ENCODE measurements around the gene SLC12A7. TPM values are rescaled to one million over a fixed set of nuclear protein-coding genes. Genes with fewer than 3 reads are reported as not detected.

SLC12A7 gene
- total RNA-seq, 4 donors from 2014 or later, result 26.1 to 41.6 (median 29.1) TPM

DNA sequence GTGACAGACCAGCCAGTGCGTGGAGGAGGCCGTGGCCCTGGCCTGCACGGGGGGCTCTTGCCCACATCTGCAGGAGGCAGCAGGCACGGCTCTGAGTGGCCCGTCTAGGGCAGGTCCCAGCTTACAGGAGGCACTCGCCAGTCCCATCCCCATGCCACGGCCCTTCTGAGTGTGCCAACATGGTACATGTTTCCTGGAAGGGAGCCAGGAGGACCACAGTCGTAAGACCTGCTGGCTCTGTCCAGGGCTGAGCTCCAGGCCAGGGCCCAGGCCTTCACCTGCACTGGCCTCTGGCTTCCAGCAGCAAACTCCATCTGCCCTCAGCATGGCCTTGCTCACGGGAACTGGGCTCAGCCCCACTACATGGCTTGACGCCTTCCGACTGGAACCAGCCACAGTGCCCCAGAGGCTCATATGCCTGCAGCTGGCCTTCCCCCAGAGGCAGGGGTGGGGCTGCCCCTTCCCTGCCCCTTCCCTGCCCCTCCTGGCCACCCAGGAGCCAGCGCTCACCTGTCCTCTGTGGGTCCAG is 99.5 kb downstream of the SLC12A7 start:
- intact Hi-C loops (cut with DNase I), result no loop called here
- H3K27me3 ChIP-seq, result peaks cover 7% of the 10 kb centered on the region
- no peak overlapping the region for H3K27ac ChIP-seq
- WGBS, 2 donors, result 91% methylated on average over 12 of the region's 12 CpGs
- H3K9me3 ChIP-seq, result no peaks in the 10 kb centered on the region
- no peak for TF ChIP-seq POLR2A (IDR thresholded peaks at IDR 0.05)
- TF ChIP-seq, protein P1, sequence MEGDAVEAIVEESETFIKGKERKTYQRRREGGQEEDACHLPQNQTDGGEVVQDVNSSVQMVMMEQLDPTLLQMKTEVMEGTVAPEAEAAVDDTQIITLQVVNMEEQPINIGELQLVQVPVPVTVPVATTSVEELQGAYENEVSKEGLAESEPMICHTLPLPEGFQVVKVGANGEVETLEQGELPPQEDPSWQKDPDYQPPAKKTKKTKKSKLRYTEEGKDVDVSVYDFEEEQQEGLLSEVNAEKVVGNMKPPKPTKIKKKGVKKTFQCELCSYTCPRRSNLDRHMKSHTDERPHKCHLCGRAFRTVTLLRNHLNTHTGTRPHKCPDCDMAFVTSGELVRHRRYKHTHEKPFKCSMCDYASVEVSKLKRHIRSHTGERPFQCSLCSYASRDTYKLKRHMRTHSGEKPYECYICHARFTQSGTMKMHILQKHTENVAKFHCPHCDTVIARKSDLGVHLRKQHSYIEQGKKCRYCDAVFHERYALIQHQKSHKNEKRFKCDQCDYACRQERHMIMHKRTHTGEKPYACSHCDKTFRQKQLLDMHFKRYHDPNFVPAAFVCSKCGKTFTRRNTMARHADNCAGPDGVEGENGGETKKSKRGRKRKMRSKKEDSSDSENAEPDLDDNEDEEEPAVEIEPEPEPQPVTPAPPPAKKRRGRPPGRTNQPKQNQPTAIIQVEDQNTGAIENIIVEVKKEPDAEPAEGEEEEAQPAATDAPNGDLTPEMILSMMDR (IDR thresholded peaks at IDR 0.05), result no peak
- no peak for DNase-seq
- no peak overlapping the region for H3K4me3 ChIP-seq (replicated peaks in 1 of 3)
- H3K36me3 ChIP-seq, result no peaks in the 10 kb centered on the region
- H3K4me1 ChIP-seq, result peaks cover 0 to 21% of the 10 kb centered on the region in 2 donors

DNA sequence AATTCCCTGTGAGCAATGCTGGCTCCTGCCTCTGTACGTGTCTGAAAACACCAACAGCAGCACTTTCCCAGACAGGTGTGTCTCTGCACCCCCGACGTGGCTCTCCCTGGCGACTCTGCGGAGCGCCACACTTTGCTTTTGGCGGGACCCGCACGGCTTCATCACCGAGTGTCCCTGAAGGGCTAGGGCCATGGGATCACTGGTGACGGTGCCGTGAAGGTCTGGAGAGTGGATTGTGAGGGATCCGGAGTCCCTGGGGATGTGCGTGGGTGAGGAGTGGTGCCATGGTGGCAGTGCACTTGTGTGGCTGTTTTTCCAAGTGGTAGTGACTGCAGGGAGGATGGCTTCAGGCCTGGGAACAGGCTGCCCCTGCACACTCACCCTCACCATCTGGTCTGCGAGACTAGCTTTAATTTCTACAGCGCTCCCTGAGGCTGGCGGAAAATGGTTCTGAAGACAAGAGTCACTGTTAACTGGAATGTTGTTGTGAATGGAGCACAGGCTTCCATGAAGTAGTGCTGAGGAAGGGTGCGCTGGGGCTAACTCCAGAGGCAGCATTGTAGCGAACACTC is 100.0 kb downstream of the SLC12A7 start:
- Histone ChIP-seq H3K36me3 (no peaks in the 10 kb centered on the region), H3K27ac (no peak overlapping the region), H3K4me3 (replicated peaks in 1 of 3) (no peak overlapping the region), H3K27me3 (peaks cover 7% of the 10 kb centered on the region), H3K9me3 (no peaks in the 10 kb centered on the region), H3K4me1 (peaks cover 0 to 21% of the 10 kb centered on the region in 2 donors)
- WGBS, 2 donors, result 78 to 91% methylated on average over 16 to 19 of the region's 19 CpGs
- DNase-seq, result no peak
- intact Hi-C loops (cut with DNase I), result no loop called here
- TF ChIP-seq, protein P1 (IDR thresholded peaks at IDR 0.05), result no peak
- TF ChIP-seq POLR2A (IDR thresholded peaks at IDR 0.05), result no peak

DNA sequence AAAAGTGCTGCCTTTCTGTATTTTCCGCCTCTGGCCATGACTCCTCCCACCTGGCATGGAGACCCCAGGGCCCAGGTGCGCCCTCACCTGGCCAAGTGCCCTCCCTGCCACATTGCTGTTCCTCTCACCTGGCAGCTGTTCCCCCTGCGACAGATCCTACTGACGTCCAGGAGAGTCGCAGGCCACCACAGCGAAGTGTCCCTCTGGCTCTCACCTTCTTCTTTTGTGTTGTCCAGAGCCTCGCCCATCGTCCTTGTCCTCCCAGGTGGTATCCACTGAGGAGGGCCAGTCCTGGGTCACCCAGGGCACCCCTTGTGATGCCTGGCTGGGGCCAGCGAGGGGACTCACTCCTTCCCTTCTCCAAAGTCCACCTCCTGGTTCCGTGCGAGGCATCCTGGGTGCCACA is 100.6 kb downstream of the SLC12A7 start:
- 54 to 64% methylated on average over 11 of the region's 11 CpGs for WGBS, 2 donors
- no peak for TF ChIP-seq POLR2A (IDR thresholded peaks at IDR 0.05)
- TF ChIP-seq, protein P1 (IDR thresholded peaks at IDR 0.05), result peak in 3 of 6 experiments; percentile 43 to 46 (median 45)

DNA sequence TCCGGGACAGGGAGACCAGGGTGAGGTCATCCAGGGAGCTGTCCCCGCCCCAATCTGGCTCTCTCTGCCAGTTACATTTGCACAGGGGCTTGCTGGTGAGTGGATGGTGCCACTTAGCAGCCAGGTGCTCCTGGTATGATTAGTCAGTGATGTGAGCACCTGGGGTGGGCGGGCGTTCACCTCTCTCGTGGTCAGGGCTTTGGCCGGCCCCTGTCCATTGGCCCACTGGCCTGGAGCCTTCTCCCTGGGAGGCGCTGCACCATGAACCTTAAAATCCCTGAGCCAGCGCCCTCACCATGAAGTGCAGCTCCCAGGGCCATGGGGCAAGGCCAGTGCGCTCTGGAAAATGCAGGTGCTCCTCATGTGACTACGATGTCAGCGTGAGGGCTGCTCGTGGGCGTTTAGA is 101.2 kb downstream of the SLC12A7 start:
- no peak for DNase-seq
- no peak for TF ChIP-seq POLR2A (IDR thresholded peaks at IDR 0.05)
- TF ChIP-seq, protein P1 (IDR thresholded peaks at IDR 0.05), result no peak
- Histone ChIP-seq H3K4me1 (peaks cover 0 to 21% of the 10 kb centered on the region in 2 donors), H3K36me3 (no peaks in the 10 kb centered on the region), H3K4me3 (replicated peaks in 1 of 3) (no peak overlapping the region), H3K9me3 (no peaks in the 10 kb centered on the region), H3K27me3 (peaks cover 7% of the 10 kb centered on the region), H3K27ac (no peak overlapping the region)
- 46% methylated on average over 8 to 10 of the region's 13 CpGs for WGBS, 2 donors
- intact Hi-C loops (cut with DNase I), result no loop called here

More for the DNA sequence above, 100.6 kb downstream of the SLC12A7 start:
- H3K4me3 ChIP-seq (replicated peaks in 1 of 3), result no peak overlapping the region
- H3K4me1 ChIP-seq, result peaks cover 0 to 21% of the 10 kb centered on the region in 2 donors
- H3K27ac ChIP-seq, result no peak overlapping the region
- no peaks in the 10 kb centered on the region for H3K9me3 ChIP-seq
- no peaks in the 10 kb centered on the region for H3K36me3 ChIP-seq
- peaks cover 7% of the 10 kb centered on the region for H3K27me3 ChIP-seq
- intact Hi-C loops (cut with DNase I), result no loop called here
- DNase-seq, result peak; percentile 60 to 65

DNA sequence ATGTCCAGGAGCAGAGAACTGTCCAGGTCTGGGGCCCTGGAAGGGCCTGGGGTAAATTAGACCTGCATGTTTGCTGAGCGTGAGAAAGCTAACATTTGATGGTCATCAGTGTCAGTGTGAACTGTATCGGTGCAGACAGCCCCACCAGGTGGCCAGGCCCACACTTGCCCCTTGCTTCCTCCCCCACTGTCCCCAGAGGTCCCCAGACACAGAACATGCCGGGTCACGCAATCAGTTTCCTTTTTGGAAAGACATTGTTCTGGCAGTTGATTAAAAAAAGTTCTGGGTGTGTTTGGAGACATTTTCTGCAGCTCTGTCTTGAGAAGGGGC is 101.7 kb downstream of the SLC12A7 start:
- H3K9me3 ChIP-seq, result no peaks in the 10 kb centered on the region
- WGBS, 2 donors, result 55 to 71% methylated on average over 4 of the region's 4 CpGs
- H3K4me1 ChIP-seq, result peaks cover 4 to 26% of the 10 kb centered on the region in 2 donors
- no peak for DNase-seq
- no peak overlapping the region for H3K4me3 ChIP-seq (replicated peaks in 1 of 3)
- H3K36me3 ChIP-seq, result no peaks in the 10 kb centered on the region
- H3K27me3 ChIP-seq, result peaks cover 7% of the 10 kb centered on the region
- H3K27ac ChIP-seq, result no peak overlapping the region
- TF ChIP-seq POLR2A (IDR thresholded peaks at IDR 0.05), result no peak
- TF ChIP-seq, protein P1 (IDR thresholded peaks at IDR 0.05), result no peak
- intact Hi-C loops (cut with DNase I), result no loop called here

Data from thyroid gland (tissue), 4 donors.